Activated naive CD4-positive, alpha-beta T cell treated with anti-CD3 and anti-CD28 coated beads, Interleukin-2, amount 50 U/mL, for 16 hours (primary cell): ENCODE data around the gene CEP57L1.
"Not testable (repeated sequence)": the region's sequence is repeated elsewhere in the genome, so short reads cannot be mapped to it uniquely, and the experiment has no call there.

Experiments
- DNase-seq: peaks from one replicate; pipeline ENCODE4 v3.0.0-alpha.2; 2020

The CEP57L1 gene

GRCh38 chr6:109182578-109182977, 87.3 kb downstream of the CEP57L1 start:
- DNase-seq, result no peak

GRCh38 chr6:109183109-109183650, 87.9 kb downstream of the CEP57L1 start:
- DNase-seq, result no peak

GRCh38 chr6:109184638-109185037, 89.3 kb downstream of the CEP57L1 start:
- no peak for DNase-seq

GRCh38 chr6:109186012-109186411, 90.7 kb downstream of the CEP57L1 start:
- DNase-seq, result no peak

DNA sequence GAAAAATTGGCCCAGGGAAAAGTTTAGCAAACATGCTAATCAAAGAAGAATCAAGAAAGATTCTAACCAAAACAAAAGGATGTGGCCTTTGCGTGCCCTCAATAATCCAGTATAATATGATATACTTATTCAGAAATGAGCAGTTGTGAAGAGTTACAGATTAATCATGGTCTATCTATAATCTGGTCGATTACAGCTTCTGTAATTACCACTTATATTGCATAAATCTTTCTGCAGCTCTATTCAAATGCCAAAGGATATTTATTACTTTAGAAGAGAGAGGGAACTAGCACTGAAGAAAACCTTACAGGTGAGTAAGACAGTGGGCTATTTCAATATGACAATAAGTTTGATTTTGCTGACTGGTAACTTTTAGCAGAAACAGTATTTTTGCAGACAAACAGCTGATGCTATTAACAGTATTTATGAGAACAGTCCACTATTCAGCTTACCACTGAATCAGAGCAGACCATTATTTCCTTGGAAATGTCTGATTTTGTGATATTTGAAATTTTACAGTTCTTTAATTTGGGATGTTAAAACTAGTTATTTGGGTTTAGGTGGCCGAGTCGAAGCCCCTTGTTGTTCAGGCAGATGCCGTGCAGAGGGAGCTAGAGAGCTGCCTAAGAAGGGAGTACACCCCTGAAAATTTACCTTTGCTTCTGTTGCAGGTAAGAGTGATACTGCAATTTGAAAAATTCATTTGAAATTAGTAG, 92.2 kb downstream of the CEP57L1 start:
- peak; percentile 58 for DNase-seq

DNA sequence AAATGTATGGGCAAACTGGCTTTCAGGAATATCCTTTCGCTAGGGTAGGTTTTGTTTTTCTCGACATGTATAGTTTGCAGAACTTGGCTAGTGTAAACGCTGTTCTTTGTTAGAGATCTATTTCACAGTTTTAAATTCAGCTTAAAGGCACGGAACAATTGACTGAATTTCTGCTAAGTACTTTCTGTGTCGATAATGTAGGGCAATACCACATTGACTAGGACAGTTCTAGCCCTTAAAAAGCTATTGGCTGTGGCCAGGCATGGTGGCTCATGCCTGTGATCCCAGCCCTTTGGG, 92.8 kb downstream of the CEP57L1 start:
- no peak for DNase-seq

- not testable (repeated sequence) for DNase-seq
Measured at GRCh38 chr6:109191368-109191767, 96.1 kb downstream of the CEP57L1 start.

DNA sequence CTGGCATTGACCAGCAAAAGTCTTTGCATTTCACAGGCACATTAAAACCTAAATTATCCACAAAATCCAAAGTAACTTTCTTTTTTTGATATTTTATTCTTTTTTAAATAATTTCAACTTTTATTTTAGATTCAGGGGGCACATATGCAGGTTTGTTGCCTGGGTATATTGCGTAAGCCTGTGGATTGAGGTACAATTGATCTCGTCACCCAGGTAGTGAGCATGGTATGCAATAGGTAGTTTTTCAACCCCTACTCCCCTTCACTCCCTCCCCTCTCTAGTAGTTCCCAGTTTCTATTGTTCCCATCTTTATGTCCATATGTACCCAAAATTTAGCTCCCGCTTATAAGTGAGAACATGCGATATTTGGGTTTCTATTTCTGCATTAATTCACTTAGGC, 97.6 kb downstream of the CEP57L1 start:
- no peak for DNase-seq

GRCh38 chr6:109194880-109195279, 99.6 kb downstream of the CEP57L1 start:
- no peak for DNase-seq

DNA sequence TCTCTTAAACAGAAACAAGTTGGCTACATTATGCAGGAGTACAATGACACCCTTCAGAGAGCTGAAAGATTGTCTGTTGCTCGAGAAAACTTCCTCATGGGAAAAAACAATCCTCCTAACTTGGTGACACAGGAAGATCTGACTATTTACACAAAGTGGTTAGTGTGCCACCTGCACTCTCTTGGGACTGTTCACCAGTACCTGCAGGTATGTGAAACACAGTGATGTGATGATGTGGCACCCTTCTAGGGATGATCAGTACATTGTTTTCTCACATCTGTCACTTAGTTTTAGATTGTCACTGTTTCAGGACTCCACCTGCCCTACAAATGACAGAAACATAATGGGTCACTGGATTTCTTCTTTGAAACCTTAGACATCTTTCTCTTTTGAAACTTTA, 101.8 kb downstream of the CEP57L1 start:
- DNase-seq, result no peak

DNA sequence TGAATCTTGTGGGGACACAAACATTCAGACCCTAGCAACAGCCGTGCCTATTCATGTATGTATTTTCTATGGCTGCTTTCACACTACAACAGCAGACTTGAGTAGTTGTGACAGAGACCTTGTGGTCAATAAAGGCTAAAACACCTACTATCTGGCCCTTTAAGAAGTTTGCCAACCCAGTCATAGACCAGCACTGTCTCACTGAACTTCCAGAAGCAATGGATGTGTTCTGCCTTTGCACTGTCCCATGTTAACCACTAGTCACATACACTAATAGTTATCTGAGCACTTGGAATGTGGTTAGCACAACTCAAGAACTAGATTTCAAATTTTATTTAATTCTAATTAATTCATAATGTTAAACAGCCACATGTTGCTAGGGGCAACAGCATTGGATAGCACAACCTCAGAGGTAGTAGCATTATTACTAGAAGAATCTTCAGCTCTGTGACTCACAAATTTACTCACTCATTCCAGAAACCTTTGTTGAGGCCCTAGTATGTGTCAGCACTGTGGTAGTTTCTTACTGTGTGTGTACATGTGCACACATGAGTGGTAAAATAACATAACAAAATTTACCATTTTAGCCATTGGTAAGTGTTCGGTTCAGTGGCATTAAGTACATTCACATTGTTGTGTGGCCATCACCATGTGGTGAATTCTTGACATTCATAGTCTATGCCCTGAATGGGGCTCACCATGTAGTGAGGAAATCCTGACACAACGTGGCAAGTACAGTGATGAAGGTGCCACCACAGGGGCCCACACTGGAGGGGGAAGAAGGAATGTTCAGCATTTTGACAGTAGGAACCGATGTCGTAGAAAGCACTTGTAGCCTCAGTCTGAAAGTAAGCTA, 107.3 kb downstream of the CEP57L1 start:
- DNase-seq, result no peak

GRCh38 chr6:109204511-109204910, 109.2 kb downstream of the CEP57L1 start:
- no peak for DNase-seq

- DNase-seq, result no peak
Measured at GRCh38 chr6:109212683-109213082, 117.4 kb downstream of the CEP57L1 start.
